ENCODE results near the gene PIEZO2.

- TF ChIP-seq CTCF (optimal IDR thresholded peaks at IDR 0.05 in 1 of 3, IDR thresholded peaks at IDR 0.05 in 1 of 3, conservative IDR thresholded peaks at IDR 0.05 in 1 of 3; ENCODE audit: extremely low read depth in 1 of 3, insufficient read depth in 2 of 3, low read length in 3 of 3) (no peak), EZH2 (IDR thresholded peaks at IDR 0.05; ENCODE audit: low read length) (no peak)
These were observed 309.9 kb downstream of the PIEZO2 start for GRCh38 chr18:10839421-10839820.

All from keratinocyte (primary cell).